ENCODE results near the gene KIAA1549. TPM values are rescaled to one million over a fixed set of nuclear protein-coding genes. Genes with fewer than 3 reads are reported as not detected.

The KIAA1549 gene
- total RNA-seq, 2 donors from 2014 or later = 18.7 to 19.3 TPM

- H3K36me3 Mint-ChIP-seq (ENCODE audit: low read depth) = no peaks in the 10 kb centered on the region
- no peaks in the 10 kb centered on the region for H3K27me3 ChIP-seq (ENCODE audit: control insufficient read depth, insufficient read depth, low read length, poor library complexity, severe bottlenecking)
- no peaks in the 10 kb centered on the region for H3K4me1 Mint-ChIP-seq
- H3K27me3 Mint-ChIP-seq (ENCODE audit: insufficient read depth) = peaks cover 3% of the 10 kb centered on the region
- DNase-seq = peak; percentile 10
- H3K9me3 Mint-ChIP-seq = no peaks in the 10 kb centered on the region
- H3K4me1 ChIP-seq (ENCODE audit: control insufficient read depth, insufficient read depth, low read length) = no peaks in the 10 kb centered on the region
- TF ChIP-seq CTCF (conservative IDR thresholded peaks at IDR 0.05) = no peak
- H3K4me3 ChIP-seq (ENCODE audit: low read length) = no peak overlapping the region
- H3K27ac Mint-ChIP-seq = no peak overlapping the region
- no peak overlapping the region for H3K9ac ChIP-seq (ENCODE audit: extremely low read depth, low read length, poor library complexity, severe bottlenecking)
- H3K36me3 ChIP-seq (ENCODE audit: control insufficient read depth, insufficient read depth, low read length) = no peaks in the 10 kb centered on the region
- peaks cover 6% of the 10 kb centered on the region for H3K9me3 ChIP-seq (ENCODE audit: control insufficient read depth, low read length)
- no peak overlapping the region for H3K27ac ChIP-seq (ENCODE audit: low read depth, low read length)
- H3K4me3 Mint-ChIP-seq = no peak overlapping the region
- WGBS, 2 experiments (ENCODE audit: insufficient coverage in 1 of 2, insufficient read length in 1 of 2) = 72 to 92% methylated on average over 3 to 10 of the region's 11 CpGs
Observed at GRCh38 chr7:138822867-138823535, 158.2 kb downstream of the KIAA1549 start.

GRCh38 chr7:138821912-138822311 lies 159.3 kb downstream of the KIAA1549 start:
- Histone ChIP-seq H3K4me3 (ENCODE audit: low read length) (no peak overlapping the region), H3K27ac (ENCODE audit: low read depth, low read length) (no peak overlapping the region), H3K9ac (ENCODE audit: extremely low read depth, low read length, poor library complexity, severe bottlenecking) (no peak overlapping the region), H3K4me1 (ENCODE audit: control insufficient read depth, insufficient read depth, low read length) (no peaks in the 10 kb centered on the region), H3K9me3 (ENCODE audit: control insufficient read depth, low read length) (peaks cover 6% of the 10 kb centered on the region), H3K27me3 (ENCODE audit: control insufficient read depth, insufficient read depth, low read length, poor library complexity, severe bottlenecking) (no peaks in the 10 kb centered on the region), H3K36me3 (ENCODE audit: control insufficient read depth, insufficient read depth, low read length) (no peaks in the 10 kb centered on the region)
- TF ChIP-seq CTCF (conservative IDR thresholded peaks at IDR 0.05) = no peak
- no peaks in the 10 kb centered on the region for H3K4me1 Mint-ChIP-seq
- DNase-seq = peak; percentile 65
- no peak overlapping the region for H3K4me3 Mint-ChIP-seq
- no peak overlapping the region for H3K27ac Mint-ChIP-seq
- no peaks in the 10 kb centered on the region for H3K9me3 Mint-ChIP-seq
- 77 to 90% methylated on average over 6 to 7 of the region's 7 CpGs for WGBS, 2 experiments (ENCODE audit: insufficient coverage in 1 of 2, insufficient read length in 1 of 2)
- no peaks in the 10 kb centered on the region for H3K36me3 Mint-ChIP-seq (ENCODE audit: low read depth)
- H3K27me3 Mint-ChIP-seq (ENCODE audit: insufficient read depth) = no peaks in the 10 kb centered on the region

- Histone ChIP-seq H3K9ac (ENCODE audit: extremely low read depth, low read length, poor library complexity, severe bottlenecking) (no peak overlapping the region), H3K9me3 (ENCODE audit: control insufficient read depth, low read length) (no peaks in the 10 kb centered on the region), H3K4me3 (ENCODE audit: low read length) (no peak overlapping the region), H3K27ac (ENCODE audit: low read depth, low read length) (no peak overlapping the region), H3K4me1 (ENCODE audit: control insufficient read depth, insufficient read depth, low read length) (no peaks in the 10 kb centered on the region), H3K36me3 (ENCODE audit: control insufficient read depth, insufficient read depth, low read length) (no peaks in the 10 kb centered on the region), H3K27me3 (ENCODE audit: control insufficient read depth, insufficient read depth, low read length, poor library complexity, severe bottlenecking) (no peaks in the 10 kb centered on the region)
- H3K27ac Mint-ChIP-seq = no peak overlapping the region
- H3K27me3 Mint-ChIP-seq (ENCODE audit: insufficient read depth) = no peaks in the 10 kb centered on the region
- no peaks in the 10 kb centered on the region for H3K36me3 Mint-ChIP-seq (ENCODE audit: low read depth)
- no peak for TF ChIP-seq CTCF (conservative IDR thresholded peaks at IDR 0.05)
- no peaks in the 10 kb centered on the region for H3K9me3 Mint-ChIP-seq
- H3K4me1 Mint-ChIP-seq = no peaks in the 10 kb centered on the region
- no peak for DNase-seq
- no peak overlapping the region for H3K4me3 Mint-ChIP-seq
- 87 to 100% methylated on average over 2 to 3 of the region's 3 CpGs for WGBS, 2 experiments (ENCODE audit: insufficient coverage in 1 of 2, insufficient read length in 1 of 2)
Observed at GRCh38 chr7:138819625-138820024, 161.6 kb downstream of the KIAA1549 start.

Data from endodermal cell (in vitro differentiated cells).